Stimulated activated CD8-positive, alpha-beta memory T cell treated with anti-CD3 and anti-CD28 coated beads, Interleukin-7, amount 100 ng/mL, for 4 hours (primary cell): ENCODE results near the gene CCDC178.

ENCODE experiments used
- DNase-seq, 2 donors: peaks; one replicate each; pipeline ENCODE4 v3.0.0-alpha.2; 2020; ENCODE audit warnings: low read depth in 2 of 2

The CCDC178 gene

GRCh38 chr18:33128581-33128980, 311.9 kb downstream of the CCDC178 start:
- DNase-seq, result no peak

- DNase-seq, result no peak
These were observed 316.5 kb downstream of the CCDC178 start for GRCh38 chr18:33123862-33124518.

DNA sequence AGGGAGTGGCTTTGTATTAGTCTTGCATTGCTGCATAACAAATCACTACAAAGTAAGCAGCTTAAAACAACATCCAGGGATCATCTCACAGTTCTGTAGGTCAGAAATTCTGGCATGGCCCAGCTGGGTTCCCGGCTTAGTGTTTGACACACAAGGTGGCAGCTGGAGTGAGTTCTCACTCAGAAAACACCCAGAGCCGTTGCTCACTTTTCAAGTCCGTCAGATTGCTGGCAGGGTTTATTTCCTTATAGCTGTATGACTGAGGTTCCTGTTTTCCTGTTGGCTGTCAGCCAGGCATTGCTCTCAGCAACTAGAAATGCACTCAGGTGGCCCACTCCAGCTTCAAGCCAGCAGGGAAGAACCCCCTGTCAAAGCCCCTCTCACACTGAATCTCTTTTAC, 324.1 kb downstream of the CCDC178 start:
- DNase-seq, result no peak

DNA sequence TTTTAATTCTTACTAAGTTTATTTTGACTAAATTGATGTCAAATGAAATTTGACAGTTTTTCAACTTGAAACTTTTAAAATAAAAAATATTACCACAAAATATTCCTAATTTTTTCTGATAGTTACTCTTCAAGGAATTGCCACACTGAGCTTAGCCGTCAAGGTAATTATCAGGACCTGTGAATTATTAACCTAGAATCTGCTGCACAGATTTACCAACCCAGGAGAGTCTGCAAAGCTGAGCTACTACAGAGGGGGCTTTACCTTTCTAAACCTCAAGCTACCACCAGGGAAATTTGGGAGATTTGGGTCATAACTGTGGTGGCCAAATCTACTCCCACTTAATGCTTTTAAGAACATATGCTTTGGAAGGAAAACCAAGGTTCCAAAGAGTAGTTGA, 324.6 kb downstream of the CCDC178 start:
- DNase-seq, result no peak

DNA sequence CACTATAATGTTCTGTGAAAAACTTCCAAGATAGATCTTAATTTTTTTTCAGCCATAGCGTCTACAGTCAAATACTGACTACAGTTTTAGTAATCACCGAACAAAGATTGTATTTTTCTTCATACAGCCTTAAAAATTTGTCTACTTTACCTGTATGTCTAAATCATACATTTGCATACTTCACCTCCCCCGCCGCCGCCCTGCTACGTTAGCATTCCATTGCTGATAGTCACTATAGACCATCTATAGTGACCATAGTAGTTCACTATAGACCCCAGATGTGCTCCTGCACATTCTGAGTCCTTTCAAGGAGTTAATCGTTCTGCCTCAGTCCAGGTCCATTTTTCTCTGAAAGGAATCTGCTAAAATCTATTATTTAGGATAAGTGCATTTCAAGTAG, 325.0 kb downstream of the CCDC178 start:
- no peak for DNase-seq

- no peak for DNase-seq
These were observed 325.8 kb downstream of the CCDC178 start for GRCh38 chr18:33114749-33115148.

GRCh38 chr18:33113416-33113815, 327.1 kb downstream of the CCDC178 start:
- no peak for DNase-seq

- no peak for DNase-seq
These were observed 333.0 kb downstream of the CCDC178 start for GRCh38 chr18:33107511-33107910.

DNA sequence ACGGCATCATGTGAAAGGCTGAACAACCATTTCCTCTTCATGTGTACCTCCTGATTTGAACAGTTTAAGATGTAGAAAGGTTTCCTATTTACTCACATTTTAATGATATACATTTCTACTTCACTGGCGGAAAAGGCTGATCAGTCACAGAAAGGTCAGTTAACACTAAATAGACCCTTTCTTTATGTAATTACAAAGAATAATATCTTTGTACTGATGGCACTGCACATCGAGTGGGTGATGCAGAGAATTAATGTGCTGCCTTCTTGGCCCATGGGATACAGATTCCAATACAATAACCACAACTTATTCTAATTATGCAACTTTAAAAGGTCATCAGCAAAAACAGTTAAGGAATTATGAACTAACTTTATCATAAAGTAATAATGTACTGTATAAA, 339.2 kb downstream of the CCDC178 start:
- DNase-seq, result no peak

GRCh38 chr18:33099626-33100025, 340.9 kb downstream of the CCDC178 start:
- no peak for DNase-seq

DNA sequence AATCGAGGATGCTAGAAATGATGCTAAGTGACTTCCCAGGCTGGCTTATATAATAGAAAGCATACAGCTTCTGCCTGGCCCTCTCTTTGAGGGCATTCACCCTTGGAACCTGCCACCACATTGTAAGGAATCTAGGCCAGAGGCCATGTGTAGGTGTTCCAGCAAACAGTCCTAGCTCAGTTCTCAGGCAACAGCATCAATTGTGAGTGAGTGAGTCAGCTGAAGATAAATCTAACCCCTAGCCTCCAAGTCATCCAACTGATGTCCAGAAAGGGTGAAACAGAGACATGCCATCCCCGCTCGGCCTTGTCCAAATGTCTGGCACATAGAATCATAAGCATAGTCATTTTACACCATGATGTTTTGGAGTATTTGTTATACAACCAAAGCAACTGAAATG, 343.4 kb downstream of the CCDC178 start:
- no peak for DNase-seq

- no peak for DNase-seq
These were observed 350.1 kb downstream of the CCDC178 start for GRCh38 chr18:33090461-33090860.

GRCh38 chr18:33076601-33077000, 363.9 kb downstream of the CCDC178 start:
- DNase-seq, result no peak

DNA sequence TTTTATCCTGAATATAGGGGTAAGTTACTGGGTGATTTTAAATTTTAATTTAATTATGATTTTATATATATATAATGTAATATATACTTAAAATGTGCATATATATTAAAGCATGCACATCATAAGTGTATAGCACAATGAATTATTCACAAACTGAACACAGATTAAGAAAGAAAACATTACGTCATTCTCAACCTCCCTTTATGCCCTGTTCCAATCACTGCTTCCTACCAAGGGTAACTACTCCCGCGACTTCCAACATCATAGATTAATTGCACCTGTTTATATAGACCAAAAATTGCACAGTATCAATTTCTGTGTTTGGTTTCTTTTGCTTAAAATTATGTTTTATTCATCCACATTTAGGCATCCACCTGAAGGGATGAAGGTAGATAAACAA, 366.4 kb downstream of the CCDC178 start:
- no peak for DNase-seq

DNA sequence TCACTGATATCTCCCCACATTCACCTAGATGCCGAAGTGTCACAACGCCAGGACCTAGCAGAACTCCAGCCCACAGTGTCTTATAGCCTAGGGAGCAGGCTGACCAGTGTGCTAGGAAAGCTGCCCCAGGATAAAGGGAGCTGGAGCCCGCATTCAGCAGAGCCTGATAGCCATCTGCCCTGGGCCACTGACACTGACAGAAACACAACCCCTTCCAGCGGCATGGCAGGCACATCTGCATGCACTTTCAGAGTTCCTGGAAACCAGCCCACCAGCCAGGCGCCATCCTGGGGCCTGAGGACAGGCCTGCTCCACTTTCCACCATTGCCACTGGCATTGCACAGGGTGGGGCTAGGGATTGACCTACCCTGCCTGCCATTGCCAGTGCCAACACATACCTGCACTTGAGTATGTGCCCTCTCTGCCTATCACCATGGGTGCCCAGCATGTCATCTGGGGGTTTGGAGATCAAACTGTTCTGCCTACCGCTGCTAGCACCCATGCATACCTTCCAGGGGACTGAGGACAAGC, 377.6 kb downstream of the CCDC178 start:
- no peak for DNase-seq

GRCh38 chr18:33052886-33053285, 387.6 kb downstream of the CCDC178 start:
- DNase-seq, result no peak

- no peak for DNase-seq
These were observed 389.1 kb downstream of the CCDC178 start for GRCh38 chr18:33051407-33051806.

- no peak for DNase-seq
These were observed 400.3 kb downstream of the CCDC178 start for GRCh38 chr18:33040213-33040612.

GRCh38 chr18:33034945-33035344, 405.6 kb downstream of the CCDC178 start:
- DNase-seq, result no peak

- no peak for DNase-seq
These were observed 406.3 kb downstream of the CCDC178 start for GRCh38 chr18:33034212-33034611.

- no peak for DNase-seq
These were observed 418.2 kb downstream of the CCDC178 start for GRCh38 chr18:33022370-33022769.

GRCh38 chr18:33020877-33021276, 419.6 kb downstream of the CCDC178 start:
- no peak for DNase-seq

GRCh38 chr18:33014060-33014796, 426.3 kb downstream of the CCDC178 start:
- no peak for DNase-seq
